HG02938 (cell line): ENCODE results near the gene TNFRSF13B.
"Not testable (repeated sequence)": the region's sequence is repeated elsewhere in the genome, so short reads cannot be mapped to it uniquely, and the experiment has no call there.

Experiments used
- ATAC-seq: cut with Tn5 transposase; IDR thresholded peaks from one replicate; pipeline ENCODE4 v1.9.1; 2021; ENCODE audit warnings: mild to moderate bottlenecking, moderate library complexity; ENCODE audit not compliant: unreplicated experiment

TNFRSF13B gene

GRCh38 chr17:16927641-16928321 lies 44.1 kb downstream of the TNFRSF13B start:
- no peak for ATAC-seq

GRCh38 chr17:16926571-16927451 lies 45.1 kb downstream of the TNFRSF13B start:
- no peak for ATAC-seq

GRCh38 chr17:16926061-16926511 lies 45.8 kb downstream of the TNFRSF13B start:
- ATAC-seq, result no peak

GRCh38 chr17:16925461-16926060 lies 46.4 kb downstream of the TNFRSF13B start:
- ATAC-seq, result no peak

GRCh38 chr17:16924696-16925440 lies 47.0 kb downstream of the TNFRSF13B start:
- ATAC-seq, result no peak

GRCh38 chr17:16923904-16924695 lies 47.8 kb downstream of the TNFRSF13B start:
- no peak for ATAC-seq

- ATAC-seq, result no peak
Observed at GRCh38 chr17:16923097-16923903, 48.6 kb downstream of the TNFRSF13B start.

- ATAC-seq, result no peak
Observed at GRCh38 chr17:16922386-16923096, 49.4 kb downstream of the TNFRSF13B start.

GRCh38 chr17:16921451-16921850 lies 50.5 kb downstream of the TNFRSF13B start:
- not testable (repeated sequence) for ATAC-seq

- ATAC-seq, result no peak
Observed at GRCh38 chr17:16920628-16921020, 51.3 kb downstream of the TNFRSF13B start.

- ATAC-seq, result no peak
Observed at GRCh38 chr17:16919663-16920627, 52.0 kb downstream of the TNFRSF13B start.

- ATAC-seq, result no peak
Observed at GRCh38 chr17:16918443-16918842, 53.5 kb downstream of the TNFRSF13B start.

- no peak for ATAC-seq
Observed at GRCh38 chr17:16917671-16918394, 54.1 kb downstream of the TNFRSF13B start.

- ATAC-seq, result no peak
Observed at GRCh38 chr17:16916557-16916920, 55.4 kb downstream of the TNFRSF13B start.

- no peak for ATAC-seq
Observed at GRCh38 chr17:16915752-16916556, 56.0 kb downstream of the TNFRSF13B start.

GRCh38 chr17:16913463-16913862 lies 58.5 kb downstream of the TNFRSF13B start:
- ATAC-seq, result no peak
